ENCODE data around the gene SYTL3. TPM values are rescaled to one million over a fixed set of nuclear protein-coding genes. Genes with fewer than 3 reads are reported as not detected.

SYTL3 gene
- total and polyA plus RNA-seq, 9 of the 15 experiments (the other 6 are each of a cell fraction or from before 2014, with no cell fraction given), result 0.04 to 0.46 (median 0.17) TPM; not detected in 1

DNA sequence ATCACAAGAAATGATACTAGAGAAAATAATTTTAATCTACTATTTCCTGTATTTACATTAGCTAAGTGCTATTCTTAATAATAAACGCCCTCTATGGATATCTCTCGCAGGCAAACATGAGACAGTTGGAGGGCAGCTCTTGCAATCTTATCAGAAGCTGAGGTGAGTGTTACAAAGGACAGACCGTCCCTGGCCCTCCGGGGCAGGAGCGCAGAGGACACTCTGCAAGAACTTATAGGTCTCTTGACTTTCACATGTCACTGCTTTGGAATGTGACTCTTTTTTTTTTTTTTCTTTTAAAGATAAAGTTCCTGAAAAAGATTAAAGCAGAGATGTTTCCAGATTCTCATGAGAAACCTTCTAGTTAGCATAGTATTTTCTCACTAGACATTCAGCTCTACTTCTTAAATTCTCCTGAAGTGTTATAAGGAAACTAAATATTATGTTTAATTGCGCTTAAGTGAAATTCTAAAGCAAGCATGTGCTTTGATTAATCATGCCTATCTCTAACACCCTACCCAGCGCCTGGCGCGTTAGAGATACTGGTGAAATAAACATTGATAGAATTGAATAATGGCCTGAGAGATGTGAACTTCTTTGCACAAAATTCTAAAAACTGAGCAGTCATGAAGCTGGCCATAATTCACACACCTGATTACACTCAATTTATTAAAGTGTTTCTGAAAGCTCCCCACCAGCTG, 57.4 kb downstream of the SYTL3 start (continued):
- TF ChIP-seq, protein P1, sequence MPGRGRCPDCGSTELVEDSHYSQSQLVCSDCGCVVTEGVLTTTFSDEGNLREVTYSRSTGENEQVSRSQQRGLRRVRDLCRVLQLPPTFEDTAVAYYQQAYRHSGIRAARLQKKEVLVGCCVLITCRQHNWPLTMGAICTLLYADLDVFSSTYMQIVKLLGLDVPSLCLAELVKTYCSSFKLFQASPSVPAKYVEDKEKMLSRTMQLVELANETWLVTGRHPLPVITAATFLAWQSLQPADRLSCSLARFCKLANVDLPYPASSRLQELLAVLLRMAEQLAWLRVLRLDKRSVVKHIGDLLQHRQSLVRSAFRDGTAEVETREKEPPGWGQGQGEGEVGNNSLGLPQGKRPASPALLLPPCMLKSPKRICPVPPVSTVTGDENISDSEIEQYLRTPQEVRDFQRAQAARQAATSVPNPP (IDR thresholded peaks at IDR 0.05; ENCODE audit: borderline replicate concordance, insufficient read depth, insufficient read length), result no peak
- TF ChIP-seq HNRNPLL (IDR thresholded peaks at IDR 0.05; ENCODE audit: low read depth, low read length, poor library complexity, severe bottlenecking) (no peak), ZNF384 (IDR thresholded peaks at IDR 0.05; ENCODE audit: low read depth, low read length) (peak; percentile 92), NRF1 (conservative IDR thresholded peaks at IDR 0.05 in 1 of 2, IDR thresholded peaks at IDR 0.05 in 1 of 2) (peak; percentile 28 to 35; a peak in 1 of 4 replicates), GABPB1 (CRISPR knock-in tag; IDR thresholded peaks at IDR 0.05) (no peak), FOSL1 (tag; conservative IDR thresholded peaks at IDR 0.05) (peak; percentile 78), KDM5B (IDR thresholded peaks at IDR 0.05; ENCODE audit: insufficient replicate concordance, low read depth, low read length) (no peak), ZNF707 (CRISPR knock-in tag; conservative IDR thresholded peaks at IDR 0.05) (no peak), ASH1L (IDR thresholded peaks at IDR 0.05; ENCODE audit: borderline replicate concordance, low read depth, partially characterized antibody) (no peak), KLF16 (IDR thresholded peaks at IDR 0.05) (no peak), ZFP30 (CRISPR knock-in tag; IDR thresholded peaks at IDR 0.05; ENCODE audit: borderline replicate concordance) (no peak), EGR1 (conservative IDR thresholded peaks at IDR 0.05) (no peak), ATF7 (IDR thresholded peaks at IDR 0.05) (peak; percentile 70), XRCC3 (IDR thresholded peaks at IDR 0.05) (no peak), MBD2 (IDR thresholded peaks at IDR 0.05; ENCODE audit: borderline replicate concordance, low read depth) (no peak), ZNF76 (CRISPR knock-in tag; IDR thresholded peaks at IDR 0.05; ENCODE audit: borderline replicate concordance) (no peak), SMARCA4 (IDR thresholded peaks at IDR 0.05) (peak; percentile 49; the same call in 1 of the 2 replicates)
- TF ChIP-seq, protein P2, sequence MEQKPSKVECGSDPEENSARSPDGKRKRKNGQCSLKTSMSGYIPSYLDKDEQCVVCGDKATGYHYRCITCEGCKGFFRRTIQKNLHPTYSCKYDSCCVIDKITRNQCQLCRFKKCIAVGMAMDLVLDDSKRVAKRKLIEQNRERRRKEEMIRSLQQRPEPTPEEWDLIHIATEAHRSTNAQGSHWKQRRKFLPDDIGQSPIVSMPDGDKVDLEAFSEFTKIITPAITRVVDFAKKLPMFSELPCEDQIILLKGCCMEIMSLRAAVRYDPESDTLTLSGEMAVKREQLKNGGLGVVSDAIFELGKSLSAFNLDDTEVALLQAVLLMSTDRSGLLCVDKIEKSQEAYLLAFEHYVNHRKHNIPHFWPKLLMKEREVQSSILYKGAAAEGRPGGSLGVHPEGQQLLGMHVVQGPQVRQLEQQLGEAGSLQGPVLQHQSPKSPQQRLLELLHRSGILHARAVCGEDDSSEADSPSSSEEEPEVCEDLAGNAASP (IDR thresholded peaks at IDR 0.05), result no peak
- TF ChIP-seq, protein P3, sequence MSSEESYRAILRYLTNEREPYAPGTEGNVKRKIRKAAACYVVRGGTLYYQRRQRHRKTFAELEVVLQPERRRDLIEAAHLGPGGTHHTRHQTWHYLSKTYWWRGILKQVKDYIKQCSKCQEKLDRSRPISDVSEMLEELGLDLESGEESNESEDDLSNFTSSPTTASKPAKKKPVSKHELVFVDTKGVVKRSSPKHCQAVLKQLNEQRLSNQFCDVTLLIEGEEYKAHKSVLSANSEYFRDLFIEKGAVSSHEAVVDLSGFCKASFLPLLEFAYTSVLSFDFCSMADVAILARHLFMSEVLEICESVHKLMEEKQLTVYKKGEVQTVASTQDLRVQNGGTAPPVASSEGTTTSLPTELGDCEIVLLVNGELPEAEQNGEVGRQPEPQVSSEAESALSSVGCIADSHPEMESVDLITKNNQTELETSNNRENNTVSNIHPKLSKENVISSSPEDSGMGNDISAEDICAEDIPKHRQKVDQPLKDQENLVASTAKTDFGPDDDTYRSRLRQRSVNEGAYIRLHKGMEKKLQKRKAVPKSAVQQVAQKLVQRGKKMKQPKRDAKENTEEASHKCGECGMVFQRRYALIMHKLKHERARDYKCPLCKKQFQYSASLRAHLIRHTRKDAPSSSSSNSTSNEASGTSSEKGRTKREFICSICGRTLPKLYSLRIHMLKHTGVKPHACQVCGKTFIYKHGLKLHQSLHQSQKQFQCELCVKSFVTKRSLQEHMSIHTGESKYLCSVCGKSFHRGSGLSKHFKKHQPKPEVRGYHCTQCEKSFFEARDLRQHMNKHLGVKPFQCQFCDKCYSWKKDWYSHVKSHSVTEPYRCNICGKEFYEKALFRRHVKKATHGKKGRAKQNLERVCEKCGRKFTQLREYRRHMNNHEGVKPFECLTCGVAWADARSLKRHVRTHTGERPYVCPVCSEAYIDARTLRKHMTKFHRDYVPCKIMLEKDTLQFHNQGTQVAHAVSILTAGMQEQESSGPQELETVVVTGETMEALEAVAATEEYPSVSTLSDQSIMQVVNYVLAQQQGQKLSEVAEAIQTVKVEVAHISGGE (CRISPR knock-in tag; IDR thresholded peaks at IDR 0.05), result 0 out of 6 replicates have a peak, but pooled peaks of 1 of the 3 experiments have one; percentile 35
- TF ChIP-seq, protein P4, sequence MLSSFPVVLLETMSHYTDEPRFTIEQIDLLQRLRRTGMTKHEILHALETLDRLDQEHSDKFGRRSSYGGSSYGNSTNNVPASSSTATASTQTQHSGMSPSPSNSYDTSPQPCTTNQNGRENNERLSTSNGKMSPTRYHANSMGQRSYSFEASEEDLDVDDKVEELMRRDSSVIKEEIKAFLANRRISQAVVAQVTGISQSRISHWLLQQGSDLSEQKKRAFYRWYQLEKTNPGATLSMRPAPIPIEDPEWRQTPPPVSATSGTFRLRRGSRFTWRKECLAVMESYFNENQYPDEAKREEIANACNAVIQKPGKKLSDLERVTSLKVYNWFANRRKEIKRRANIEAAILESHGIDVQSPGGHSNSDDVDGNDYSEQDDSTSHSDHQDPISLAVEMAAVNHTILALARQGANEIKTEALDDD (IDR thresholded peaks at IDR 0.05), result no peak

Data from K562 (cell line).